Neural crest cell (in vitro differentiated cells): Measurements from ENCODE around the gene ITGB7. TPM values are rescaled to one million over a fixed set of nuclear protein-coding genes. Genes with fewer than 3 reads are reported as not detected.
A peak's percentile ranks its signal among the peaks of the same experiment; 100 is the strongest.

ENCODE experiments used
- DNase-seq: peaks from one replicate; pipeline ENCODE4 v3.0.0; 2021; ENCODE audit warnings: low read depth, mixed read lengths, low spot score
- H3K27ac Mint-ChIP-seq: one replicate; pipeline ENCODE4 v1.8.0; 2021; ENCODE audit warnings: mild to moderate bottlenecking, mixed read lengths; ENCODE audit not compliant: unreplicated experiment
- H3K27me3 Mint-ChIP-seq: 2 replicates; pipeline ENCODE4 v1.8.0; 2021; ENCODE audit warnings: low read depth, mild to moderate bottlenecking, mixed read lengths
- H3K36me3 Mint-ChIP-seq: 2 replicates; pipeline ENCODE4 v1.8.0; 2021; ENCODE audit warnings: low read depth, mild to moderate bottlenecking, mixed read lengths
- H3K4me1 Mint-ChIP-seq: 2 replicates; pipeline ENCODE4 v1.8.0; 2021; ENCODE audit warnings: mixed read lengths
- H3K4me3 Mint-ChIP-seq: one replicate; pipeline ENCODE4 v1.8.0; 2021; ENCODE audit warnings: mild to moderate bottlenecking, mixed read lengths
- H3K9me3 Mint-ChIP-seq: 2 replicates; pipeline ENCODE4 v1.8.0; 2021; ENCODE audit warnings: mixed read lengths
- total RNA-seq: library from RNA; stranded (reverse); gene quantifications from 2 replicates; pipeline ENCODE4 v1.2.1, GENCODE V29; 2021
- TF ChIP-seq, protein P1 (sequence below): fragments of 200-600 bp; sonication (generic); conservative IDR thresholded peaks from 2 replicates; pipeline ENCODE4 v1.5.0; 2021; ENCODE audit warnings: antibody characterized with exemption, mild to moderate bottlenecking

ITGB7 gene
- total RNA-seq, 1 donor from 2014 or later, result not detected

DNA sequence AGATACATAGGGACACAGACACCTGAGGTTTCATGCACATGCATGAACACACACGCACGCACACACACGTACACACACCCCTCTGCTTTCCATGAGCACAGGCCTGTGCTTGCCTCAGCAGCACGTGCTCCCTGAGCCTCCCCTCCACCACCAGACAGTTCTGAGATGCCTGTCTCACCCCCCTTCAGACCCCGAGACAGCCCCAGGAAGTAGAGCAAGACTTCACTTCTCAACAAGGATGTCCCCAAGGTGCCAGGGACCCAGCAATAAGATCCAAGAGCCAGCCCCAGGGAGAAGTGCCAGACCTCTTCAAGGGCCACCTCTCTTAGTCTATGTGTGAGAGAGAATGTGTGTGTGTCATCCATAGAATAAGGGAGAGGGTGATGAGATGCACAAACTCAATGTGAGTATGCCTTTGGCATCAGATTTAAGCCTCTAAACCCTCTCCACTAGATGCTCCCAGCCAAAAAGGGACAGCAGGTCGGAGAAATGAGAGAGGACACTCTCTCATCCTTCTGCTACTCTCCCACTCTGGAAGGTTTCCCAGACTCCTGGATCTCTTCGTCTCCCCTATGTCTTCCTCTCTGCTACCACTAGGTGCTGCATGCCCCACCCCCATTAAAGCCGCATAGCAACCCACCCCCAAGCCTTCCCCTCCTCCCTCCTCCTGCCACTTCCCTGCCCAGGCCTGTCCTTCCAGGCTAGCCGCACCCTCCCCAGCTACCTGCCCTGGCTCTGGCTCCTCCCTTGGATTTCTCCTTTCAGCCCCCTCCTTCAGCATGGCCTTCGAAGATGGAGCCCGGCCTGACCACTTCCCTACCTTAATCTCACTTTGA, 17.2 kb upstream of the ITGB7 start:
- H3K36me3 Mint-ChIP-seq, result no peaks in the 10 kb centered on the region
- TF ChIP-seq, protein P1, sequence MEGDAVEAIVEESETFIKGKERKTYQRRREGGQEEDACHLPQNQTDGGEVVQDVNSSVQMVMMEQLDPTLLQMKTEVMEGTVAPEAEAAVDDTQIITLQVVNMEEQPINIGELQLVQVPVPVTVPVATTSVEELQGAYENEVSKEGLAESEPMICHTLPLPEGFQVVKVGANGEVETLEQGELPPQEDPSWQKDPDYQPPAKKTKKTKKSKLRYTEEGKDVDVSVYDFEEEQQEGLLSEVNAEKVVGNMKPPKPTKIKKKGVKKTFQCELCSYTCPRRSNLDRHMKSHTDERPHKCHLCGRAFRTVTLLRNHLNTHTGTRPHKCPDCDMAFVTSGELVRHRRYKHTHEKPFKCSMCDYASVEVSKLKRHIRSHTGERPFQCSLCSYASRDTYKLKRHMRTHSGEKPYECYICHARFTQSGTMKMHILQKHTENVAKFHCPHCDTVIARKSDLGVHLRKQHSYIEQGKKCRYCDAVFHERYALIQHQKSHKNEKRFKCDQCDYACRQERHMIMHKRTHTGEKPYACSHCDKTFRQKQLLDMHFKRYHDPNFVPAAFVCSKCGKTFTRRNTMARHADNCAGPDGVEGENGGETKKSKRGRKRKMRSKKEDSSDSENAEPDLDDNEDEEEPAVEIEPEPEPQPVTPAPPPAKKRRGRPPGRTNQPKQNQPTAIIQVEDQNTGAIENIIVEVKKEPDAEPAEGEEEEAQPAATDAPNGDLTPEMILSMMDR, result peak; percentile 59
- H3K27me3 Mint-ChIP-seq, result peaks cover 52% of the 10 kb centered on the region
- H3K27ac Mint-ChIP-seq, result peak overlapping the region; percentile 68
- peak overlapping the region; percentile 77 for H3K4me3 Mint-ChIP-seq
- DNase-seq, result no peak
- peaks cover 61% of the 10 kb centered on the region for H3K4me1 Mint-ChIP-seq
- no peaks in the 10 kb centered on the region for H3K9me3 Mint-ChIP-seq

DNA sequence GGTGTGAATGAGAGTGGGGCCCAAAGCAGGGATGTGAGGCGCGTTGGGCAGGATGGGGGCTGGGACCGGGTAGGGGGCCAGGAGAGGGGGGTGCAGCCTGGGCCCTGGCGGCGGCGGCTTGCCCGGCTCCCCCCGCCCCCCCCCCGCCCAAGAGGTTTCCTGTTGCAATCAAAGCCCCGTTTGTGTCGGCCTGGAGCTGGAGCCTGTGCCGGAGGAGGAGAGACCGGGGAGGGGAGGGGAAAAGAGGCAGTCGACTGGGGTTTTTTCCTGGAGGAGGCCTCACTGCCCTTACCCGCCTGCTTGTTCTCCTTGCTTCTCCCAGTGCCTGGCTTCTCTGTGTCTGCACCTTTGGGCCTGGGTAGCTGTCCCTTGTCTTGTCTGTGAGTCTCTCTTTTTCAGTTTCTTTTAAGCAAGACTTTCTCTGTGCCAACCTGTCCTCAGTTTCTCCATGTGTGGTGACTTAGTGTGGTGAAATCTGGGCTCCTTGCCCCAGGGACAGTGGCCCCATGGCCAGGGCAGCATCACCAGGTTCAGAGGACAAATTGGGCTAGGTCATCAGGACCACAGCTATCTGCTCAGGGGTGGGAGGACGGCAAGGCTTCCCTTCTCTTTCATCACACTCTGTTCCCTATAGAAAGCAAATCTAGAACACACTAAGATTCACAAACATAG, 16.5 kb upstream of the ITGB7 start:
- Mint-ChIP-seq H3K9me3 (no peaks in the 10 kb centered on the region), H3K36me3 (no peaks in the 10 kb centered on the region), H3K4me1 (peaks cover 66% of the 10 kb centered on the region), H3K27ac (peak overlapping the region; percentile 68), H3K27me3 (peaks cover 54% of the 10 kb centered on the region), H3K4me3 (peak overlapping the region; percentile 78)
- no peak for DNase-seq
- TF ChIP-seq, protein P1, result no peak

DNA sequence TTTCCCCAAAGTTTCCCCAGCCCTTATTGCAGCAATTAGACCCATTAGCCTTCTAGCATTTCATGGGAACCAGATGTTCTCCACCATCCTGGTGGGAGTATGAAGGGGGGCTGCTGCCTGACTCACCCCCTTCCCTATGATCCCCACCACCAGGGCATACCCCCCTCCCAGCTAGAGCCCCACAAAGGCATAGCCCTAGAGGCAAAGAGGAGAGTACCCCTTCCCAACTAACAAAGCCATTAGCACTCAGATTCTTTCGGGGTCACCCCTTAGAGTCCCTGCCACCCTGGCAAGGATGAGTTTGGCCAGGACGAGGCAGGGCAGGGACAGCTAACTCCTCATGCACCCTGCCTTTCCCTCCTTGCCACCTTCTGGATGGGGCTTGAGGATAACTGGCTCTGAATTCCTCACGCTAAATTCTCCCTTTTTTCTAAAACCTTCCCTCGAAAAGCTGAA, 15.8 kb upstream of the ITGB7 start:
- peaks cover 68% of the 10 kb centered on the region for H3K4me1 Mint-ChIP-seq
- H3K4me3 Mint-ChIP-seq, result peak overlapping the region; percentile 78
- H3K27ac Mint-ChIP-seq, result no peak overlapping the region
- H3K9me3 Mint-ChIP-seq, result no peaks in the 10 kb centered on the region
- no peaks in the 10 kb centered on the region for H3K36me3 Mint-ChIP-seq
- peaks cover 57% of the 10 kb centered on the region for H3K27me3 Mint-ChIP-seq
- TF ChIP-seq, protein P1, result no peak
- DNase-seq, result no peak

DNA sequence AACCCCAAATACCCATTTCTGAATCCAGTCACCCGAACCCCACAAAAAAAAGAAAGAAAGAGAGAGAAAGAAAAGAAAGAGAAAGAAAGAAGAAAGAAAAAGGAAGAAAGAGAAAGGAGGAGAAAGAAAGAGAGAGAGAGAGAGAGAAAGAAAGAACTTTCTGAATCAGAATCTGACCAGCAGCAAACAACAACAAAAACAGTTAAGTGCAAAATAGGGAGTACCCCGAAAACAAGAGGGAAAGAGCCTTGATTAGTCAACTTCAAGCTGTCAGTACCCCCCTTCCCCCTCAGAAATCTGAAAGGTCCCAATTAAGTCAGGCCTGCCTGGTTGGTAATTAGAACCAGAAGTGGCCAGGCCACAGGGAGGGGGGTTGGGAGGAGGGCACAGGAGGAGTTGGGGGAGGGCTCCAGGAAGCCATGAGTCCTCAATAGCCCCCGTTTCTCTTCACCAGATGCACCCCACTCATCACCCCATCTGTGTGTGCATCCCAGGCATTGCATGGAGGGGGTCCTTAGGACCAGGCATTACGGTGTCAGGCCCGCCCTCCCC, 15.2 kb upstream of the ITGB7 start:
- H3K27me3 Mint-ChIP-seq, result peaks cover 63% of the 10 kb centered on the region
- H3K9me3 Mint-ChIP-seq, result no peaks in the 10 kb centered on the region
- H3K4me3 Mint-ChIP-seq, result peak overlapping the region; percentile 78
- H3K4me1 Mint-ChIP-seq, result peaks cover 73% of the 10 kb centered on the region
- H3K36me3 Mint-ChIP-seq, result no peaks in the 10 kb centered on the region
- peak overlapping the region; percentile 72 for H3K27ac Mint-ChIP-seq
- DNase-seq, result no peak
- TF ChIP-seq, protein P1, result no peak

DNA sequence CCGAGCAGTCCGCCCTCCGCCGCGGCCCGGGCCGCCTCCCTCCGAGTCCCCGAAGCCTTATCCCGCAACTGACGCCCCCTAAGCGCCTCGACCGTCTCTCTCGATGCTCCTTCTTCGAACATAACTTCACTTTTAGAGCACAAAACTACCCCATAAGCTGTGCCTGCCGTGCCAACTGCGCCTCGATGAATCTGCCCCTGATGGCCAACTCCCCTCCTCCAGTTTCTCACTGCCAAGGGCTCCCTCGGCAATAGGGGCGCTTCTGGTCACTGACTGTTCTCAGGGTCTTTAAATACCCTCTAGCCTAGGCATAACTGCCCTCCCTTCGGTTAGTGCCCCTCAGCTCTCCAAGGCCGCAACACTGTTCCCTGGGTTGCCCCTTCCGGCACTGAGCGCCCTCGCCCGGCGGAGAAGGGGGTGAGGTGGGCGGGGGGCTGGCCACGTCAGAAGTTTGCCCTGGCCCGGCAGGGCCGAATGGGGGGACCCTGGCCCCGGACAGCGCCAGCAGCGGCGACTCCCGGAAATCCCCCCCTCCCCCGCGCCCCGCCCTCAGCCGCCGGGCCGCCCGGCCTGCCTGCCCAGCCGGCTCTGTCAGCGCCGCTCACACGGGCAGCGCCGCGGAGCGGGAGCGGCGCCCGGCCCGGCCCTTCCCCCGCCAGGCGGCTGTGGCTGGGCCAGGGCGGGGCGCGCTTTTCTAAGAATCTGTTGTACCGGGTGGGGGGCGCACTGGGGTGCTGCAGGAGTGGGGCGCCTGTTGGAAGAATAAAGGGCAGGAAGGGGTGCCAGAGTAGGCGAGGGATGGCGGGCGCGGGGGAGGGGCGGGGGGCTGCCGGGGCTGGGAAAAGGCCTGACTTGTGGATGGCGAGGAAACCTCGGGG, 14.4 kb upstream of the ITGB7 start:
- peak; percentile 53 for DNase-seq
- Mint-ChIP-seq H3K9me3 (no peaks in the 10 kb centered on the region), H3K4me1 (peaks cover 74% of the 10 kb centered on the region), H3K27me3 (peaks cover 68% of the 10 kb centered on the region), H3K27ac (no peak overlapping the region), H3K4me3 (peak overlapping the region; percentile 88), H3K36me3 (no peaks in the 10 kb centered on the region)
- TF ChIP-seq, protein P1, result peak; percentile 45
